A549 treated with Mapracorat at 1 μM for 4 hours (cell line): ENCODE measurements around the gene GJA10. TPM values are rescaled to one million over a fixed set of nuclear protein-coding genes. Genes with fewer than 3 reads are reported as not detected.

Source experiments
- total RNA-seq: library from RNA; stranded (reverse); fragments of 200-300 nt; extraction: Qiagen RNA extraction; gene quantifications from 5 replicates; pipeline ENCODE4 v1.2.3, GENCODE V29; 2022

Gene GJA10
- total RNA-seq: not detected in 5 replicates

DNA sequence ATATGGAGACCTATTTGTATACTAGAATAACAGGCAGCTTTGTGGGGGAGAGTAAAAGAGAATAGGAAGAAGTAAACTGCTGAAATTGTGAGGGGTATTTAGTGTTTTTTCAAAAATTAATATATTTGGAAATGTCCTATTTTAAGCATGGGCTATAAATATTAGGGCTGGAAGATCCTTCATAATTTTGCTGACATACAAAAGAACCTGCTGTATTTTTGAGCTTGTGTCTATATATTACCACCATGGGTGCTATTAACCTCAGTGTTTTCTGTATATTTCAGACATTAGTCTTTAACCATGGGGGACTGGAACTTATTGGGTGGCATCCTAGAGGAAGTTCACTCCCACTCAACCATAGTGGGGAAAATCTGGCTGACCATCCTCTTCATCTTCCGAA is at the start of gene GJA10:
Gene GJA10 (plus strand): TSS at position 301 of the 400 bp plus-strand sequence. CDS start 0 bp downstream, at position 301.

Other genes starting within 250 kb of the GJA10 start
- 9.6 to 14.0 TPM (median 12.4 TPM) in 5 replicates for gene MDN1, start 74.7 kb upstream of the GJA10 start, total RNA-seq
- 4.8 to 7.8 TPM (median 6.8 TPM) in 5 replicates for gene CASP8AP2, start 64.6 kb upstream of the GJA10 start, total RNA-seq